Sciatic nerve (tissue), 2 donors: ENCODE results near the gene NUP214. TPM values are rescaled to one million over a fixed set of nuclear protein-coding genes. Genes with fewer than 3 reads are reported as not detected.
"Not testable (repeated sequence)": the region's sequence is repeated elsewhere in the genome, so short reads cannot be mapped to it uniquely, and the experiment has no call there.

Source experiments
- ATAC-seq: fragments of 200-7000 bp; cut with Tn5 transposase; one replicate; pipeline ENCODE4 v1.9.1; 2020; ENCODE audit warnings: mild to moderate bottlenecking, moderate library complexity
- DNase-seq: peaks from one replicate; pipeline ENCODE4 v3.0.0-alpha.2; 2020; ENCODE audit warnings: low spot score
- intact Hi-C: fragments of 100-400 bp; cut with DNase I; formaldehyde crosslinking; loops from one replicate; pipeline ENCODE4 v1.14.2; 2022
- total RNA-seq: library from RNA; stranded (reverse); fragmentation: NEBNext Ultra II Directional; extraction: Animal tissue kit (Norgen Biotek cat#: 25700); gene quantifications from one replicate; pipeline ENCODE4 v1.2.1, GENCODE V29; 2021
- donor health status: DM: no; HTN: no; CAD: no.
- donor health status: DM: no; HTN: no; CAD: no.

NUP214 gene
- total RNA-seq, 1 donor from 2014 or later, result 73.7 TPM

- DNase-seq (peak; percentile 53), ATAC-seq (no peak)
- intact Hi-C loops, result no loop called here
Observed at GRCh38 chr9:131112374-131113154, 12.8 kb upstream of the NUP214 start.

- ATAC-seq (no peak), DNase-seq (no peak)
- intact Hi-C loops, result no loop called here
Observed at GRCh38 chr9:131113655-131114054, 11.7 kb upstream of the NUP214 start.

- intact Hi-C loops, result no loop called here
- DNase-seq (peak; percentile 52), ATAC-seq (no peak)
Observed at GRCh38 chr9:131114084-131114535, 11.3 kb upstream of the NUP214 start.

DNA sequence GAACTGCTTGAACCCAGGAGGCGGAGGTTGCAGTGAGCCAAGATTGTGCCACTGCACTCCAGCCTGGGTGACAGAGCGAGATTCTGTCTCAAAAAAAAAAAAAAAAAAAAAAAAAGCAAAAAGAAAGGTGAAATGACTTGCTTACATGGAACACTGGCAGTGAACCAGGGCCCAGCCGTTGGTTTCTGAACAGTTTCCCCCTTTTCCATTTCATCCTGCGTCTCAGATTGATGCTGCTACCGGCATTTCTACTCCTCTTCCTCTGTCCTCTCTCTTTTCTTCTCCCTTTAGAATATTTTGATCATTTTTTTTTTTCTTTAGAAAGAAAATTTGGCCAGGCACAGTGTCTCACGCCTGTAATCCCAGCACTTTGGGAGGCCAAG, 10.0 kb upstream of the NUP214 start:
- intact Hi-C loops, DNase-seq, ATAC-seq: not testable (repeated sequence)

GRCh38 chr9:131116281-131117120, 8.9 kb upstream of the NUP214 start:
- intact Hi-C loops, result no loop called here
- DNase-seq, result no peak
- peak; percentile 41 for ATAC-seq

DNA sequence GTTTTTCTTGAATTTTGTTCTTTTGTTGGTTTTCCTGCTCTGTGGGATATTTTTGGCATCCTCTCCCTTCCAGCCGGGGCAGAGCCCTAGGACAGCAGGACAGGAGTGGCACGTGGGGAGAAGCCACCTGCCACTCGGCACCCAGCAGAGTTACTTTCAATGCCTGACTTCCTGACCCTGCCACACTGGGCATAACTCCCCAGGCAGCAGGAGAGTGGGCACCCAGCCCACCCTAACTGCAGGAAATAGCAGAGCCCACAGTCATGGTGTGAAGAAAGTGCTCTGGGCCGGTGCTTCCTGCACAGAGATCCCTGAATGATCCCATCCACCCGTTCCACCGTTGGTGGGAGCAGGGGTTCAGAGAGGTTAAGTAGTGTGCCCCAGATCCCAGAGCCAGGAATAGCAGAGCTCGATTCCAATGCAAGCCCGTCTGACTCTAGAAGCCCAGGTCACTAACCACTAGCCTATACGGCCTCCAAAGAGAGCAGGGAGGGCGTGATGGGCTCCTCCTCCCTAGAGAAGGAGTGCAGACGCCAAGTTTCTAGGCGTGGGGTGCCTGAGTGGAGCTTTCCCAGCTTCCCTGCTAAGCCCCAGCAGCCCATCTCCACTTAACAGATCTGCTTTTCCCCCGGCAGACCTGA, 8.1 kb upstream of the NUP214 start:
- DNase-seq (no peak), ATAC-seq (no peak)
- intact Hi-C loops, result no loop called here

GRCh38 chr9:131117762-131118145, 7.6 kb upstream of the NUP214 start:
- intact Hi-C loops, result no loop called here

GRCh38 chr9:131119600-131119999, 5.8 kb upstream of the NUP214 start:
- DNase-seq (no peak), ATAC-seq (no peak)
- intact Hi-C loops, result no loop called here

More at GRCh38 chr9:131117762-131118145, 7.6 kb upstream of the NUP214 start:
- ATAC-seq, result no peak
- no peak for DNase-seq

DNA sequence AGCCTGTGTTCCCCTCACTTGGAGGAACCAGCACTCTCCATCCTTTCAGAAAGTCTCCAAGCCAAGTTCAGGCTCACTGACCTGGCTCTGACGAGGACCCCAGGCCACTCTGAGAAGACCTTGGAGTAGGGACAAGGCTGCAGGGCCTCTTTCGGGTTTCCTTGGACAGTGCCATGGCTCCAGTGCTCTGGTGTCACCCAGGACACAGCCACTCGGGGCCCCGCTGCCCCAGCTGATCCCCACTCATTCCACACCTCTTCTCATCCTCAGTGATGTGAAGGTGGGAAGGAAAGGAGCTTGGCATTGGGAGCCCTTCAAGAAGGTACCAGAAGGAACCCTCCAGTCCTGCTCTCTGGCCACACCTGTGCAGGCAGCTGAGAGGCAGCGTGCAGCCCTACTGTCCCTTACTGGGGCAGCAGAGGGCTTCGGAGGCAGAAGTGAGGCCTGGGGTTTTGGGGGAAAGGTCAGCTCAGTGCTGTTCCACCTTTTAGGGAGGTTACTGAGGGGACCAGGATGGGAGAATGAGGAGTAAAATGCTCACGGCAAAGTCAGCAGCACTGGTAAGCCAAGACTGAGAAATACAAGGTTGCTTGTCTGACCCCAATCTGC, 4.7 kb upstream of the NUP214 start:
- no peak for ATAC-seq
- intact Hi-C loops, result no loop called here
- no peak for DNase-seq

DNA sequence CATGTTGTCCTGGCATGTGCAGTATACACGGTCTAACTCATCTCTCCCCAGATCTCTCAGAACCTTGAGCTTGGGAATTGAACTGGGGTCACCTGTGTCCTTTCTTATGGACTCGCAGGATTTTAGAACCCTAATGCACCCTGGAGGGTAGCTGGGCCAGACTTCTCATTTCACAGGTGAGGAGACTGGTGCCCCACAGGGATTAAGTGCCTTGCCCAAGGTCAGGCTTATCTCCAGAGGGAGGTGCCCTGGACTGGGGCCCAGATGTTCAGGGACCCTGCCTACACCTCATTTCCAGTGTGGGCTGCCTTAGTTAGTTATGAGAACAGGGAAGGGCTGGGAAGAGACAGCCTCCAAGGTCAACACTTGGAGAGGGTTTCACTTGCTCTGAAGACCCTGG, 4.0 kb upstream of the NUP214 start:
- ATAC-seq, result no peak
- no peak for DNase-seq
- intact Hi-C loops, result no loop called here

- DNase-seq (no peak), ATAC-seq (no peak)
- intact Hi-C loops, result no loop called here
Observed at GRCh38 chr9:131122158-131122557, 3.2 kb upstream of the NUP214 start.

DNA sequence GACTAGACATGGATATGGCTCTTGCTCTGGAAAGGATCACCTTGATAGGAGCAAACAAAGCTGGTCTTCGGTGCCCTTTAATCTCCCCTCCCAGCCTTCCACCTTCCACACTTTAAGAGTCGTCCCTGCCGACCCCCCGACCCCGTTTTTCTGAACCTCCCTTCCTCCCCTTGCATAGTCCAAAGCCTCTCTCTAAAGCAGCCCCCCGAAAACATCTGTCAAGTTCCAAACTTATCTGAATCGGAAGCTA, 423 bp upstream of the NUP214 start:
- ATAC-seq (no peak), DNase-seq (no peak)
- intact Hi-C loops, result no loop called here

GRCh38 chr9:131126059-131126426, 657 bp downstream of the NUP214 start:
- ATAC-seq, result no peak
- intact Hi-C loops, result no loop called here
- no peak for DNase-seq

DNA sequence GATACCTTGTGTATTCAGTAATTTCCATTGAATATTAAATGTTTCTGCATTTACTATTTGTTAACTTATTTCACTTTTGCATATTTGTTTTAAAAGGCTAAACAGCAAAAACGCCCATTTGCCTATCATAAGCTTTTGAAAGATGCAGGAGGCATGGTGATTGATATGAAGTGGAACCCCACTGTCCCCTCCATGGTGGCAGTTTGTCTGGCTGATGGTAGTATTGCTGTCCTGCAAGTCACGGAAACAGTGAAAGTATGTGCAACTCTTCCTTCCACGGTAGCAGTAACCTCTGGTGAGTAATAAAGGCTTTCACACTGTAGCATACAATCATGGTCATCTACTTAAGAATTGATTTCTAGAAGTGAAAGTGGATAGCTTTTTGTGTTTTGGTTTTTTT, 3.8 kb downstream of the NUP214 start:
- no peak for ATAC-seq
- DNase-seq, result no peak
- intact Hi-C loops, result no loop called here

DNA sequence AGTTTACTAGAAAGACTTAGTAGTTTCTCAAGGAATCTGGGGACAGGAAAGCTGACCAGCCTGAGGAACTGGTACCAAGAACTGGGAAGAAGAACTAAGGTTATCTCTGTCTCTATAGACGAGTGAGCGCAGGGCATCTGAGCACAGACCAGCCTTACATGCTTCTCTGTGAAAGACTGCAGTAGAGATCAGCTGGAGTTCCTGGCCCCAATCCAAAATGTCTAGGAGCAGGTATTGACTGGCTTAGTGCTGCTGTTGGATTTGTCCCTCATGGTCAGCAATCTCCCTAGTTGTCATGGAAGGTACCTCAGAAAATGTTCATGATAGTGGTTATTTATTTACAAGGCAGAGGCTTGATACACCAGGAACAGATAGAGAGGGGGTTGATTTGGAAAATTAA, 13.3 kb downstream of the NUP214 start:
- ATAC-seq (no peak), DNase-seq (no peak)
- intact Hi-C loops, result no loop called here

DNA sequence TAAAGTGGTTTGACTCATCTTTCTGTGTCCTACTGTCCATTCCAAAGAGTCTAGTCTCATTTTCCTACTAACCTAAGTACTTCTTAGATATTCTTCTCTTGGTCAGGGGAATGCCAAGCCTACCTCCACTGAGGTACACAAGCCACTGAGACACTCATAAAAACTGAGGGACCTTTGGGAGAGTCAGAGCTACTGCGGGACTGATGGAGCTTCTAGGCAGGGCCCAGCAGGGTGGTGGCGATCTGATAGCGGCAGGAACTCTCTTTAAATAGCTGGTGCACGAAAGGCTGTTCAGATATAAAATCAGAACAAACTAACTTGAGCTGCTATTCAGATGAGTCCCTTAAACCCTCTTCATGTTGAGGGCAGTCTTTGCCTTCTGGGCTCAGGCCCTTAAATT, 14.7 kb downstream of the NUP214 start:
- intact Hi-C loops, result no loop called here
- ATAC-seq (no peak), DNase-seq (no peak)

DNA sequence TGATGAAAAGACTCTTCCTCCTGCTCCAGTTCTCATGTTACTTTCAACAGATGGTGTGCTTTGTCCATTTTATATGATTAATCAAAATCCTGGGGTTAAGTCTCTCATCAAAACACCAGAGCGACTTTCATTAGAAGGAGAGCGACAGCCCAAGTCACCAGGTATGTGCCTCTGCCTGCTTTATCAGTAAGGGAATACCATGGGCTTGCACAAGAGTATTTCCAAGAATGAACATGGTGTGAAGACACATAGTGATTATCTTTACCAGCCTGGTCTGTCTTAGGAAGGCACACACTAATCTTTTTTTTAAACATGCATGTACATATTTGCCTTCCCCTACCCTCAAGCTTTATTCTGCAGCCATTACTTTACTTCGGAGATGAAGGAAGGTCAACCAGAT, 15.2 kb downstream of the NUP214 start:
- no peak for ATAC-seq
- no peak for DNase-seq
- intact Hi-C loops, result no loop called here

GRCh38 chr9:131142160-131142559, 16.8 kb downstream of the NUP214 start:
- DNase-seq (no peak), ATAC-seq (no peak)
- intact Hi-C loops, result no loop called here

DNA sequence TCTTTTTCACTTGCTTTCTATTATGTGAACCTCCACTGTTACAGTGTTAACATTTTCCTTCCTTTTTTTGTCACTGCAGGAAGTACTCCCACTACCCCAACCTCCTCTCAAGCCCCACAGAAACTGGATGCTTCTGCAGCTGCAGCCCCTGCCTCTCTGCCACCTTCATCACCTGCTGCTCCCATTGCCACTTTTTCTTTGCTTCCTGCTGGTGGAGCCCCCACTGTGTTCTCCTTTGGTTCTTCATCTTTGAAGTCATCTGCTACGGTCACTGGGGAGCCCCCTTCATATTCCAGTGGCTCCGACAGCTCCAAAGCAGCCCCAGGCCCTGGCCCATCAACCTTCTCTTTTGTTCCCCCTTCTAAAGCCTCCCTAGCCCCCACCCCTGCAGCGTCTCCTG, 18.8 kb downstream of the NUP214 start:
- intact Hi-C loops, result no loop called here
- no peak for DNase-seq
- ATAC-seq, result no peak

DNA sequence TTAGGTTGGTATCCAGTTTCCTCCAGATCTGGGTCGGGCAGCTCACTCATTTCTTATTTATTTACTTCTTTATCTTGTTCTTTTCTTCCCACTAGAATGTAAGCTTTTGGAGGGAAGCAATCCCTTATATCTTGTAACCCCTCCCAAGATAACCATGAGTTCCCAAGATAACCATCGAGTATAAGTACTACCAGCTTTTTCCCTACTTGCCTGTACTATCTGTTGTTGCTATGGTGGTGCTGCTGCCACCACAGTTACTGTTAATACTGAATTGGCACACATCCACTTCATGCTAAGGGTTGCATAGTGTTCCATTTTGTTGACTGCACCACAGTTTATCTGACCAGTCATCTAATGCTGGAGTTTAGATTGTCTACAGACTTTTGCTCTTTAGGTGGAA, 19.9 kb downstream of the NUP214 start:
- intact Hi-C loops, result no loop called here
- ATAC-seq (no peak), DNase-seq (no peak)
